ENCODE results near the gene PDE7B. TPM values are rescaled to one million over a fixed set of nuclear protein-coding genes. Genes with fewer than 3 reads are reported as not detected.

Gene PDE7B
- polyA plus RNA-seq, 1 donor (not counting 4 experiments of a cell fraction or from before 2014, with no cell fraction given): 0.01 TPM

DNA sequence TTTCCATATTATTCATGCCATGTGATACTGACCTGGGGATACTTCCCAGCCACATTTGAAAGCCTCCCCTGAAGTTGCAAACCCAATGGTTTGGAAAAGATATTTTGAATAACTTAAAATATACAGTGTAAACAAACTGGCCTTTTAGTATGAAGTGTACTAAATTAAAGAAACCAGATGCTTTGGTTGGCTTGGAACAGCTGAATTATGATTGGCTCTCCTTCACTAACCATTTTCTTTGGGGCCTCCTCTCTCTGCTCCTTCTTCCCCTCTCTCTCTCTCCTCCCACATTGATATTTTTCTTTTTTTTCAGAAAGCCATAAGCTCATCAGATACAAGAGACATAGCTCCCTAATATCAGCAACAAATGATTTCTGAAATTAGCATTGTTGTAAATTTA, 232.0 kb downstream of the PDE7B start:
- no peaks in the 10 kb centered on the region for H3K4me1 ChIP-seq (ENCODE audit: control insufficient read depth, extremely low read depth, insufficient read depth, low read length)
- no peaks in the 10 kb centered on the region for H3K9me3 ChIP-seq (ENCODE audit: control insufficient read depth, low read depth, low read length)
- H2AFZ ChIP-seq (ENCODE audit: control insufficient read depth, low read length): no peak overlapping the region
- dilution Hi-C loops (cut with MboI; ENCODE audit: extremely low pct_ligation_motif_present, low sequenced_read_pairs): no loop called here
- DNase-seq (ENCODE audit: low read depth, low spot score) (no peak), FAIRE-seq (no peak)
- no peaks in the 10 kb centered on the region for H3K9me1 ChIP-seq (ENCODE audit: control insufficient read depth, extremely low read depth, insufficient read depth, low read length)
- no peak overlapping the region for H3K27ac ChIP-seq (ENCODE audit: control insufficient read depth, insufficient read depth, low read length)
- no peaks in the 10 kb centered on the region for H3K79me2 ChIP-seq (ENCODE audit: control insufficient read depth, insufficient read depth, low read length)
- no peaks in the 10 kb centered on the region for H3K27me3 ChIP-seq (ENCODE audit: control insufficient read depth, extremely low read depth, insufficient read depth, low read length)
- H3K4me3 ChIP-seq (ENCODE audit: control insufficient read depth in 2 of 3, extremely low read depth in 1 of 3, insufficient read depth in 2 of 3, low read depth in 1 of 3, low read length in 3 of 3): no peak overlapping the region
- no peak overlapping the region for H3K9ac ChIP-seq (ENCODE audit: control insufficient read depth, extremely low read depth, insufficient read depth, low read length)
- no peak for TF ChIP-seq EZH2 (IDR thresholded peaks at IDR 0.05; ENCODE audit: low read length)
- TF ChIP-seq, protein P1, sequence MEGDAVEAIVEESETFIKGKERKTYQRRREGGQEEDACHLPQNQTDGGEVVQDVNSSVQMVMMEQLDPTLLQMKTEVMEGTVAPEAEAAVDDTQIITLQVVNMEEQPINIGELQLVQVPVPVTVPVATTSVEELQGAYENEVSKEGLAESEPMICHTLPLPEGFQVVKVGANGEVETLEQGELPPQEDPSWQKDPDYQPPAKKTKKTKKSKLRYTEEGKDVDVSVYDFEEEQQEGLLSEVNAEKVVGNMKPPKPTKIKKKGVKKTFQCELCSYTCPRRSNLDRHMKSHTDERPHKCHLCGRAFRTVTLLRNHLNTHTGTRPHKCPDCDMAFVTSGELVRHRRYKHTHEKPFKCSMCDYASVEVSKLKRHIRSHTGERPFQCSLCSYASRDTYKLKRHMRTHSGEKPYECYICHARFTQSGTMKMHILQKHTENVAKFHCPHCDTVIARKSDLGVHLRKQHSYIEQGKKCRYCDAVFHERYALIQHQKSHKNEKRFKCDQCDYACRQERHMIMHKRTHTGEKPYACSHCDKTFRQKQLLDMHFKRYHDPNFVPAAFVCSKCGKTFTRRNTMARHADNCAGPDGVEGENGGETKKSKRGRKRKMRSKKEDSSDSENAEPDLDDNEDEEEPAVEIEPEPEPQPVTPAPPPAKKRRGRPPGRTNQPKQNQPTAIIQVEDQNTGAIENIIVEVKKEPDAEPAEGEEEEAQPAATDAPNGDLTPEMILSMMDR (optimal IDR thresholded peaks at IDR 0.05 in 1 of 3, IDR thresholded peaks at IDR 0.05 in 1 of 3, conservative IDR thresholded peaks at IDR 0.05 in 1 of 3; ENCODE audit: extremely low read depth in 1 of 3, insufficient read depth in 2 of 3, low read length in 3 of 3): no peak
- H4K20me1 ChIP-seq (ENCODE audit: control insufficient read depth, extremely low read depth, insufficient read depth, low read length): no peaks in the 10 kb centered on the region
- H3K4me2 ChIP-seq (ENCODE audit: control insufficient read depth, extremely low read depth, insufficient read depth, low read depth, low read length): no peak overlapping the region
- H3K36me3 ChIP-seq (ENCODE audit: control insufficient read depth in 2 of 2, extremely low read depth in 1 of 2, insufficient read depth in 2 of 2, low read length in 2 of 2): no peaks in the 10 kb centered on the region

DNA sequence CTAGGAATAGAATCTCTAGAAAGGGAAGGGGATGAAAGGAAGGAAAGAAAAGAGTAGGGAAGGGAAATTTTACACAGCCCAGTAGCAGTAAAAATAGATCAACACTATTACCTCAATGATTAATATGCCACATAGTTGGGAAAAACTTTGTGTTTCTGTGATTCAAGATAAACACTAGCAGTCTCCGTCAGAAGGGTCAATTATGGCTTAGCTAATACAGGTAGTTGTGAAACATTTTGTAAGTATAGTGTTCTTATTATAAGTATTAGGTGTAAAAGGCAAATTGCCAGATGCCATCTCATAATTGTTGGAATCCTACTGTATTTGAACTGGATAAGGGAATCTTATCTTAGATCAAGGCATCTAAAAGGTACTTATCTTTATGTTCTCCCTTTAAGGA, 232.9 kb downstream of the PDE7B start:
- no peak for DNase-seq (ENCODE audit: low read depth, low spot score)
- Histone ChIP-seq H2AFZ (ENCODE audit: control insufficient read depth, low read length) (no peak overlapping the region), H3K27ac (ENCODE audit: control insufficient read depth, insufficient read depth, low read length) (no peak overlapping the region), H3K4me3 (ENCODE audit: control insufficient read depth in 2 of 3, extremely low read depth in 1 of 3, insufficient read depth in 2 of 3, low read depth in 1 of 3, low read length in 3 of 3) (no peak overlapping the region), H3K9me1 (ENCODE audit: control insufficient read depth, extremely low read depth, insufficient read depth, low read length) (no peaks in the 10 kb centered on the region), H3K9me3 (ENCODE audit: control insufficient read depth, low read depth, low read length) (no peaks in the 10 kb centered on the region), H3K36me3 (ENCODE audit: control insufficient read depth in 2 of 2, extremely low read depth in 1 of 2, insufficient read depth in 2 of 2, low read length in 2 of 2) (no peaks in the 10 kb centered on the region), H3K4me2 (ENCODE audit: control insufficient read depth, extremely low read depth, insufficient read depth, low read depth, low read length) (no peak overlapping the region), H4K20me1 (ENCODE audit: control insufficient read depth, extremely low read depth, insufficient read depth, low read length) (no peaks in the 10 kb centered on the region), H3K9ac (ENCODE audit: control insufficient read depth, extremely low read depth, insufficient read depth, low read length) (no peak overlapping the region), H3K79me2 (ENCODE audit: control insufficient read depth, insufficient read depth, low read length) (no peaks in the 10 kb centered on the region), H3K27me3 (ENCODE audit: control insufficient read depth, extremely low read depth, insufficient read depth, low read length) (no peaks in the 10 kb centered on the region), H3K4me1 (ENCODE audit: control insufficient read depth, extremely low read depth, insufficient read depth, low read length) (no peaks in the 10 kb centered on the region)
- dilution Hi-C loops (cut with MboI; ENCODE audit: extremely low pct_ligation_motif_present, low sequenced_read_pairs): no loop called here
- no peak for FAIRE-seq
- TF ChIP-seq, protein P1 (optimal IDR thresholded peaks at IDR 0.05 in 1 of 3, IDR thresholded peaks at IDR 0.05 in 1 of 3, conservative IDR thresholded peaks at IDR 0.05 in 1 of 3; ENCODE audit: extremely low read depth in 1 of 3, insufficient read depth in 2 of 3, low read length in 3 of 3): no peak
- no peak for TF ChIP-seq EZH2 (IDR thresholded peaks at IDR 0.05; ENCODE audit: low read length)
